H1 (cell line): ENCODE measurements around the gene PAK6. TPM values are rescaled to one million over a fixed set of nuclear protein-coding genes. Genes with fewer than 3 reads are reported as not detected.

Experiments used
- CTCF ChIA-PET: fragments of 300-600 bp; sonication (Branson Sonifier 250); formaldehyde crosslinking; loops from one replicate; lab custom pipeline; 2021; ENCODE audit not compliant: partially characterized antibody; lab: Charles Lee
- POLR2A ChIA-PET: fragments of 300-600 bp; sonication (Branson Sonifier 250); formaldehyde crosslinking; loops from one replicate; lab custom pipeline; 2021; ENCODE audit warnings: inconsistent platforms; ENCODE audit not compliant: partially characterized antibody; lab: Charles Lee
- DNase-seq, 2 experiments: peaks; one replicate each; pipeline versions ENCODE4 v3.0.0 to v3.0.0-alpha.2; 2010 to 2022; ENCODE audit warnings: low spot score in 2 of 2, low read depth in 1 of 2, mixed read lengths in 1 of 2
- FAIRE-seq: peaks from 2 replicates; lab custom pipeline; 2011; peaks lifted over from hg19 to GRCh38; lab: Jason Lieb, UNC
- H2AFZ ChIP-seq: 2 replicates; pipeline ENCODE4 v1.8.1; 2012; ENCODE audit warnings: low read length, inconsistent platforms
- H2AK5ac ChIP-seq: 2 replicates; pipeline ENCODE4 v1.6.1; 2013; ENCODE audit warnings: low read depth, low read length
- H2BK120ac ChIP-seq: replicated peaks from 2 replicates; pipeline ENCODE3; 2013; ENCODE audit warnings: low read depth, low read length, inconsistent platforms
- H2BK12ac ChIP-seq: 2 replicates; pipeline ENCODE4 v1.6.1; 2013; ENCODE audit warnings: low read depth, low read length
- H2BK15ac ChIP-seq: 2 replicates; pipeline ENCODE4 v1.6.1; 2013; ENCODE audit warnings: low read length
- H2BK20ac ChIP-seq: 2 replicates; pipeline ENCODE4 v1.6.1; 2013; ENCODE audit warnings: low read length
- H2BK5ac ChIP-seq: 2 replicates; pipeline ENCODE4 v1.6.1; 2013; ENCODE audit warnings: low read depth, low read length
- H3K14ac ChIP-seq: 2 replicates; pipeline ENCODE4 v1.6.1; 2013; ENCODE audit warnings: inconsistent platforms; ENCODE audit not compliant: insufficient read length
- H3K18ac ChIP-seq: 2 replicates; pipeline ENCODE4 v1.6.1; 2013; ENCODE audit warnings: low read length; ENCODE audit errors: extremely low read depth
- H3K23ac ChIP-seq: 2 replicates; pipeline ENCODE4 v1.6.1; 2013; ENCODE audit warnings: inconsistent platforms; ENCODE audit not compliant: insufficient read length
- H3K23me2 ChIP-seq: 2 replicates; pipeline ENCODE4 v1.6.1; 2013; ENCODE audit warnings: low read depth, low read length
- H3K27ac ChIP-seq: 2 replicates; pipeline ENCODE4 v1.6.1; 2011; ENCODE audit warnings: low read depth, low read length, inconsistent platforms
- H3K27me3 ChIP-seq, 4 experiments: replicated peaks in 1 of 4; 1 replicate in 1 of 4; 2 replicates in 3 of 4; pipeline versions ENCODE4 v1.6.1 to v1.8.1; 2011 to 2013; ENCODE audit warnings: low read length in 3 of 4, mild to moderate bottlenecking in 3 of 4, inconsistent platforms in 2 of 4, mixed read lengths in 2 of 4, moderate library complexity in 1 of 4; ENCODE audit not compliant: control insufficient read depth in 3 of 4, insufficient read depth in 3 of 4; ENCODE audit errors: extremely low read depth in 1 of 4
- H3K36me3 ChIP-seq, 4 experiments: 2 replicates each; pipeline versions ENCODE4 v1.6.1 to v1.8.1; 2011 to 2013; ENCODE audit warnings: mild to moderate bottlenecking in 4 of 4, low read length in 3 of 4, moderate library complexity in 2 of 4, control low read depth in 1 of 4, inconsistent platforms in 1 of 4; ENCODE audit not compliant: insufficient read depth in 4 of 4, control insufficient read depth in 2 of 4
- H3K4ac ChIP-seq: replicated peaks from 2 replicates; pipeline ENCODE3; 2013; ENCODE audit warnings: low read length, low read depth, mixed read lengths, inconsistent platforms; ENCODE audit not compliant: insufficient read length
- H3K4me1 ChIP-seq, 4 experiments: replicated peaks in 1 of 4; 1 replicate in 1 of 4; 2 replicates in 3 of 4; pipeline versions ENCODE4 v1.6.1 to v1.8.1; 2011 to 2013; ENCODE audit warnings: low read length in 3 of 4, inconsistent platforms in 2 of 4, mixed read lengths in 1 of 4; ENCODE audit not compliant: insufficient read depth in 4 of 4, control insufficient read depth in 3 of 4
- H3K4me2 ChIP-seq, 2 experiments: 2 replicates each; pipeline versions ENCODE4 v1.6.1 to v1.8.1; 2011 to 2013; ENCODE audit warnings: low read depth in 2 of 2, low read length in 2 of 2, control low read depth in 1 of 2, inconsistent platforms in 1 of 2, mild to moderate bottlenecking in 1 of 2; ENCODE audit not compliant: insufficient read depth in 1 of 2
- H3K4me3 ChIP-seq, 4 experiments: fragments of 200-600, 300-600 bp in 1 of 4; sonication (generic), shearing (Covaris generic), sonication (Bioruptor Twin) in 1 of 4; 2 replicates each; pipeline versions ENCODE4 v1.5.1 to v1.8.1; 2011 to 2016; ENCODE audit warnings: low read length in 4 of 4, low read depth in 3 of 4, control low read depth in 2 of 4, inconsistent platforms in 2 of 4, mild to moderate bottlenecking in 2 of 4, mixed read lengths in 1 of 4, moderate library complexity in 1 of 4; ENCODE audit not compliant: insufficient read depth in 2 of 4; ENCODE audit errors: extremely low read depth in 1 of 4
- H3K56ac ChIP-seq: replicated peaks from 2 replicates; pipeline ENCODE3; 2013; ENCODE audit warnings: low read depth, mild to moderate bottlenecking, mixed read lengths, low read length, inconsistent platforms; ENCODE audit not compliant: insufficient read length
- H3K79me1 ChIP-seq: 2 replicates; pipeline ENCODE4 v1.6.1; 2013; ENCODE audit warnings: low read depth, low read length, control low read depth
- H3K79me2 ChIP-seq, 2 experiments: 2 replicates each; pipeline versions ENCODE4 v1.6.1 to v1.8.1; 2012 to 2013; ENCODE audit warnings: low read length in 2 of 2, mild to moderate bottlenecking in 2 of 2, inconsistent platforms in 1 of 2; ENCODE audit not compliant: insufficient read depth in 2 of 2, control insufficient read depth in 1 of 2
- H3K9ac ChIP-seq, 4 experiments: replicated peaks in 1 of 4; 1 replicate in 1 of 4; 2 replicates in 3 of 4; pipeline versions ENCODE4 v1.6.1 to v1.8.1; 2011 to 2013; ENCODE audit warnings: low read depth in 3 of 4, low read length in 3 of 4, control low read depth in 2 of 4, mild to moderate bottlenecking in 2 of 4, moderate library complexity in 2 of 4, inconsistent platforms in 1 of 4; ENCODE audit errors: extremely low read depth in 1 of 4
- H3K9me3 ChIP-seq, 2 experiments: 2 replicates each; pipeline versions ENCODE4 v1.6.1 to v1.8.1; 2012 to 2013; ENCODE audit warnings: mild to moderate bottlenecking in 2 of 2, moderate library complexity in 2 of 2, control low read depth in 1 of 2, inconsistent platforms in 1 of 2, low read depth in 1 of 2, low read length in 1 of 2, mixed read lengths in 1 of 2; ENCODE audit not compliant: insufficient read depth in 2 of 2
- H4K20me1 ChIP-seq, 2 experiments: replicated peaks in 1 of 2; 2 replicates each; pipeline versions ENCODE3 to v1.8.1; 2011 to 2013; ENCODE audit warnings: inconsistent platforms in 2 of 2, low read length in 2 of 2, mild to moderate bottlenecking in 1 of 2; ENCODE audit not compliant: insufficient read depth in 2 of 2, control insufficient read depth in 1 of 2
- H4K5ac ChIP-seq: 2 replicates; pipeline ENCODE4 v1.6.1; 2013; ENCODE audit warnings: low read length, low read depth, mixed read lengths, inconsistent platforms; ENCODE audit not compliant: insufficient read length
- H4K8ac ChIP-seq: 2 replicates; pipeline ENCODE4 v1.8.0; 2013; ENCODE audit warnings: mild to moderate bottlenecking, moderate library complexity, low read length, inconsistent platforms; ENCODE audit not compliant: insufficient read depth; ENCODE audit errors: extremely low read depth
- H4K91ac ChIP-seq: replicated peaks from 2 replicates; pipeline ENCODE3; 2013; ENCODE audit warnings: low read length, mixed read lengths, inconsistent platforms; ENCODE audit not compliant: insufficient read length
- RAD21 ChIP-seq, 2 experiments: IDR thresholded peaks in 1 of 2; conservative IDR thresholded peaks in 1 of 2; 2 replicates each; pipeline ENCODE4 v1.6.1; 2011; ENCODE audit warnings: low read depth in 2 of 2, low read length in 2 of 2, improper control_type of control experiment in 1 of 2, inconsistent platforms in 1 of 2, mild to moderate bottlenecking in 1 of 2, moderate library complexity in 1 of 2
- RFX5 ChIP-seq: IDR thresholded peaks from 2 replicates; pipeline ENCODE4 v1.6.1; 2011; ENCODE audit warnings: low read depth, low read length, improper control_type of control experiment, borderline replicate concordance
- WGBS, 2 experiments: shearing (Covaris generic) in 1 of 2; methylation state at CpG; one replicate each; pipeline versions ENCODE4 v1.1.6 to v1.1.7; 2013 to 2015; ENCODE audit warnings: low lambda C conversion rate in 2 of 2, mixed read lengths in 2 of 2, inconsistent platforms in 1 of 2, low coverage in 1 of 2, missing lambda C conversion rate in 1 of 2; ENCODE audit not compliant: insufficient replicate concordance in 2 of 2, insufficient coverage in 1 of 2, insufficient read length in 1 of 2; ENCODE audit errors: extremely low coverage in 1 of 2, missing lambda C conversion rate in 1 of 2; 5-methylcytosine and 5-hydroxymethylcytosine counted together
- polyA plus RNA-seq, 7 experiments: library from polyadenylated mRNA; depleted of rRNA in 3 of 7; stranded (reverse) in 5 of 7; unstranded in 2 of 7; fragments of >200 nt in 5 of 7; fragments of 200-250 nt in 2 of 7; gene quantifications; 1 replicate in 5 of 7; 2 replicates in 1 of 7; 4 replicates in 1 of 7; pipeline versions ENCODE4 v1.2.1 to v1.2.3, GENCODE V29; 2011 to 2013; ENCODE audit warnings: missing spikeins in 2 of 7, mixed read lengths in 2 of 7
- total RNA-seq: library from RNA; stranded (reverse); fragmentation: NEBNext Ultra II Directional; extraction: Animal tissue kit (Norgen Biotek cat#: 25700); gene quantifications from 2 replicates; pipeline ENCODE4 v1.2.1, GENCODE V29; 2021
- TF ChIP-seq, protein P1 (sequence below), 3 experiments: IDR thresholded peaks; 1 replicate in 2 of 3; 2 replicates in 1 of 3; pipeline versions ENCODE4 v1.5.1 to v1.6.1; 2011; ENCODE audit warnings: low read length in 3 of 3, mild to moderate bottlenecking in 3 of 3, inconsistent platforms in 2 of 3, low read depth in 1 of 3, moderate library complexity in 1 of 3; ENCODE audit not compliant: insufficient read depth in 1 of 3; ENCODE audit errors: control extremely low read depth in 1 of 3

Gene PAK6
- total and polyA plus RNA-seq, 2 of the 8 experiments (the other 6 are each of a cell fraction or from before 2014, with no cell fraction given), result 6.9 to 9.4 TPM

GRCh38 chr15:40307421-40308211 is 68.8 kb downstream of the PAK6 start, which contains the start of gene PLCB2:
TSS of gene PLCB2 (minus strand) at chr15:40307935. CDS start at chr15:40307672, 263 bp downstream.
- peaks cover 0 to 6% (median 0%) of the 10 kb centered on the region in 4 experiments; a peak in 3 of 7 replicates for H3K27me3 ChIP-seq
- WGBS, 2 experiments, result 60% methylated on average over 15 of the region's 15 CpGs; no CpG with 5 or more reads in 1 of the 2 experiments
- H4K91ac ChIP-seq, result peak within 1 kb of the TSS; percentile 61
- peak within 1 kb of the TSS; percentile 75; the same call in 1 of the 2 replicates for H2BK20ac ChIP-seq
- POLR2A ChIA-PET, result interaction anchor here (0.5 to 6.0 kb wide), 12 partner anchors 17 to 591 kb away, joined by 3 to 29 read pairs (median 4); partner anchors contain the start of gene ANKRD63
- H3K36me3 ChIP-seq, result no peaks in the 10 kb centered on the region
- H3K14ac ChIP-seq, result no peak within 1 kb of the TSS
- peaks cover 0 to 4% of the 10 kb centered on the region in 2 experiments for H4K20me1 ChIP-seq
- no peaks in the 10 kb centered on the region for H3K79me2 ChIP-seq
- peak within 1 kb of the TSS; percentile 99; the same call in 1 of the 2 replicates for H2BK15ac ChIP-seq
- H3K79me1 ChIP-seq, result no peaks in the 10 kb centered on the region
- peak within 1 kb of the TSS; percentile 83; the same call in 1 of the 2 replicates for H2BK5ac ChIP-seq
- no peak for DNase-seq
- no peak within 1 kb of the TSS for H3K23ac ChIP-seq
- peak within 1 kb of the TSS; percentile 95; the same call in 1 of the 2 replicates for H2BK12ac ChIP-seq
- H3K4me2 ChIP-seq, result peak within 1 kb of the TSS; percentile 7 to 15; a peak in 1 of 4 replicates
- H2BK120ac ChIP-seq, result no peak within 1 kb of the TSS
- H3K9ac ChIP-seq, result no peak within 1 kb of the TSS; a peak in 1 of 7 replicates
- 0 out of 2 replicates have a peak within 1 kb of the TSS, but pooled peaks have one; percentile 64 for H2AFZ ChIP-seq
- no peak within 1 kb of the TSS for H3K56ac ChIP-seq
- H3K27ac ChIP-seq, result no peak within 1 kb of the TSS
- peak within 1 kb of the TSS; percentile 71 for H3K4ac ChIP-seq
- H4K8ac ChIP-seq, result no peak within 1 kb of the TSS; the same call in 1 of the 2 replicates
- no peaks in the 10 kb centered on the region; the same call in 1 of the 2 replicates for H3K23me2 ChIP-seq
- H2AK5ac ChIP-seq, result peak within 1 kb of the TSS; percentile 7; the same call in 1 of the 2 replicates
- peak within 1 kb of the TSS; percentile 68 for H3K18ac ChIP-seq
- peaks cover 0 to 29% (median 21%) of the 10 kb centered on the region in 4 experiments; a peak in 6 of 7 replicates for H3K4me1 ChIP-seq
- H3K9me3 ChIP-seq, result no peaks in the 10 kb centered on the region
- H4K5ac ChIP-seq, result no peak within 1 kb of the TSS
- CTCF ChIA-PET, result interaction anchor here (0.7 to 23.9 kb wide), 19 partner anchors 9 to 264 kb away, joined by 3 to 584 read pairs (median 5); partner anchors contain the start of genes ANKRD63, CCDC9B, INAFM2 and PAK6
- TF ChIP-seq RFX5 (no peak), RAD21 (IDR thresholded peaks at IDR 0.05 in 1 of 2, conservative IDR thresholded peaks at IDR 0.05 in 1 of 2; ENCODE audit: low read depth in 2 of 2, low read length in 2 of 2) (peak in 1 of 2 experiments; percentile 24; a peak in 1 of 4 replicates)
- TF ChIP-seq, protein P1, sequence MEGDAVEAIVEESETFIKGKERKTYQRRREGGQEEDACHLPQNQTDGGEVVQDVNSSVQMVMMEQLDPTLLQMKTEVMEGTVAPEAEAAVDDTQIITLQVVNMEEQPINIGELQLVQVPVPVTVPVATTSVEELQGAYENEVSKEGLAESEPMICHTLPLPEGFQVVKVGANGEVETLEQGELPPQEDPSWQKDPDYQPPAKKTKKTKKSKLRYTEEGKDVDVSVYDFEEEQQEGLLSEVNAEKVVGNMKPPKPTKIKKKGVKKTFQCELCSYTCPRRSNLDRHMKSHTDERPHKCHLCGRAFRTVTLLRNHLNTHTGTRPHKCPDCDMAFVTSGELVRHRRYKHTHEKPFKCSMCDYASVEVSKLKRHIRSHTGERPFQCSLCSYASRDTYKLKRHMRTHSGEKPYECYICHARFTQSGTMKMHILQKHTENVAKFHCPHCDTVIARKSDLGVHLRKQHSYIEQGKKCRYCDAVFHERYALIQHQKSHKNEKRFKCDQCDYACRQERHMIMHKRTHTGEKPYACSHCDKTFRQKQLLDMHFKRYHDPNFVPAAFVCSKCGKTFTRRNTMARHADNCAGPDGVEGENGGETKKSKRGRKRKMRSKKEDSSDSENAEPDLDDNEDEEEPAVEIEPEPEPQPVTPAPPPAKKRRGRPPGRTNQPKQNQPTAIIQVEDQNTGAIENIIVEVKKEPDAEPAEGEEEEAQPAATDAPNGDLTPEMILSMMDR (IDR thresholded peaks at IDR 0.05; ENCODE audit: control extremely low read depth in 1 of 3, insufficient read depth in 1 of 3, low read depth in 1 of 3, low read length in 3 of 3), result peak; percentile 30 to 60 (median 52); a peak in 3 of 4 replicates
- no peak for FAIRE-seq
- 0 out of 8 replicates have a peak within 1 kb of the TSS, but pooled peaks of 1 of the 4 experiments have one; percentile 19 for H3K4me3 ChIP-seq
